DND-41 (cell line): Measurements from ENCODE around the gene THEM4.
A peak's percentile ranks its signal among the peaks of the same experiment; 100 is the strongest.

Source experiments
- ATAC-seq: fragments of 200-7000 bp; cut with Tn5 transposase; 3 replicates; pipeline ENCODE4 v1.9.1; 2021; ENCODE audit warnings: low read depth; ENCODE audit not compliant: insufficient read depth
- DNase-seq: peaks from one replicate; pipeline ENCODE4 v3.0.0-alpha.2; 2020
- H2AFZ ChIP-seq: 2 replicates; pipeline ENCODE4 v1.6.0; 2012; ENCODE audit warnings: low read depth, low read length
- H3K27ac ChIP-seq: 2 replicates; pipeline ENCODE4 v1.5.1; 2012; ENCODE audit warnings: low read length, inconsistent platforms
- H3K27me3 ChIP-seq: fragments of 200-600 bp; sonication (generic); 2 replicates; pipeline ENCODE4 v1.6.0; 2012; ENCODE audit warnings: low read length, mild to moderate bottlenecking, inconsistent platforms; ENCODE audit not compliant: insufficient read depth, poor library complexity
- H3K36me3 ChIP-seq: 2 replicates; pipeline ENCODE4 v1.5.1; 2012; ENCODE audit warnings: low read length, inconsistent platforms; ENCODE audit not compliant: insufficient read depth
- H3K4me1 ChIP-seq: 2 replicates; pipeline ENCODE4 v1.5.1; 2012; ENCODE audit warnings: mild to moderate bottlenecking, low read length; ENCODE audit not compliant: insufficient read depth
- H3K4me2 ChIP-seq: 2 replicates; pipeline ENCODE4 v1.6.0; 2012; ENCODE audit warnings: mild to moderate bottlenecking, moderate library complexity, low read length, inconsistent platforms; ENCODE audit not compliant: insufficient read depth
- H3K4me3 ChIP-seq, 2 experiments: fragments of 200-600 bp in 1 of 2; shearing (Covaris generic) in 1 of 2; 2 replicates each; pipeline ENCODE4 v1.5.1; 2012 to 2016; ENCODE audit warnings: inconsistent platforms in 2 of 2, low read length in 2 of 2, mild to moderate bottlenecking in 2 of 2, low read depth in 1 of 2, moderate library complexity in 1 of 2
- H3K79me2 ChIP-seq: 2 replicates; pipeline ENCODE4 v1.6.0; 2012; ENCODE audit warnings: low read length, inconsistent platforms; ENCODE audit not compliant: insufficient read depth
- H3K9ac ChIP-seq: 2 replicates; pipeline ENCODE4 v1.6.0; 2012; ENCODE audit warnings: low read depth, mild to moderate bottlenecking, inconsistent platforms, low read length, moderate library complexity
- H3K9me3 ChIP-seq: 2 replicates; pipeline ENCODE4 v1.5.1; 2012; ENCODE audit warnings: low read length, moderate library complexity, mild to moderate bottlenecking, inconsistent platforms; ENCODE audit not compliant: insufficient read depth, severe bottlenecking
- H4K20me1 ChIP-seq: 2 replicates; pipeline ENCODE4 v1.6.0; 2012; ENCODE audit warnings: low read length; ENCODE audit not compliant: insufficient read depth
- EZH2 ChIP-seq: IDR thresholded peaks from 3 replicates; pipeline ENCODE4 v1.6.1; 2012; ENCODE audit warnings: borderline replicate concordance, low read depth, mild to moderate bottlenecking, moderate library complexity, low read length, inconsistent platforms; ENCODE audit not compliant: severe bottlenecking
- TF ChIP-seq, protein P1 (sequence below): IDR thresholded peaks from 2 replicates; pipeline ENCODE4 v1.5.1; 2012; ENCODE audit warnings: borderline replicate concordance, low read length, moderate library complexity, mild to moderate bottlenecking; ENCODE audit not compliant: poor library complexity, severe bottlenecking; ENCODE audit errors: extremely low read depth

THEM4 gene

GRCh38 chr1:151854658-151855057 lies 54.7 kb downstream of the THEM4 start:
- no peaks in the 10 kb centered on the region for H3K4me1 ChIP-seq
- no peak overlapping the region for H2AFZ ChIP-seq
- no peaks in the 10 kb centered on the region for H3K9me3 ChIP-seq
- H3K4me3 ChIP-seq: no peak overlapping the region
- no peaks in the 10 kb centered on the region for H4K20me1 ChIP-seq
- ATAC-seq (no peak), DNase-seq (no peak)
- H3K27me3 ChIP-seq: no peaks in the 10 kb centered on the region
- no peak for TF ChIP-seq EZH2
- TF ChIP-seq, protein P1, sequence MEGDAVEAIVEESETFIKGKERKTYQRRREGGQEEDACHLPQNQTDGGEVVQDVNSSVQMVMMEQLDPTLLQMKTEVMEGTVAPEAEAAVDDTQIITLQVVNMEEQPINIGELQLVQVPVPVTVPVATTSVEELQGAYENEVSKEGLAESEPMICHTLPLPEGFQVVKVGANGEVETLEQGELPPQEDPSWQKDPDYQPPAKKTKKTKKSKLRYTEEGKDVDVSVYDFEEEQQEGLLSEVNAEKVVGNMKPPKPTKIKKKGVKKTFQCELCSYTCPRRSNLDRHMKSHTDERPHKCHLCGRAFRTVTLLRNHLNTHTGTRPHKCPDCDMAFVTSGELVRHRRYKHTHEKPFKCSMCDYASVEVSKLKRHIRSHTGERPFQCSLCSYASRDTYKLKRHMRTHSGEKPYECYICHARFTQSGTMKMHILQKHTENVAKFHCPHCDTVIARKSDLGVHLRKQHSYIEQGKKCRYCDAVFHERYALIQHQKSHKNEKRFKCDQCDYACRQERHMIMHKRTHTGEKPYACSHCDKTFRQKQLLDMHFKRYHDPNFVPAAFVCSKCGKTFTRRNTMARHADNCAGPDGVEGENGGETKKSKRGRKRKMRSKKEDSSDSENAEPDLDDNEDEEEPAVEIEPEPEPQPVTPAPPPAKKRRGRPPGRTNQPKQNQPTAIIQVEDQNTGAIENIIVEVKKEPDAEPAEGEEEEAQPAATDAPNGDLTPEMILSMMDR: no peak
- H3K4me2 ChIP-seq: no peak overlapping the region
- no peaks in the 10 kb centered on the region for H3K79me2 ChIP-seq
- H3K27ac ChIP-seq: no peak overlapping the region
- no peak overlapping the region for H3K9ac ChIP-seq
- H3K36me3 ChIP-seq: no peaks in the 10 kb centered on the region

DNA sequence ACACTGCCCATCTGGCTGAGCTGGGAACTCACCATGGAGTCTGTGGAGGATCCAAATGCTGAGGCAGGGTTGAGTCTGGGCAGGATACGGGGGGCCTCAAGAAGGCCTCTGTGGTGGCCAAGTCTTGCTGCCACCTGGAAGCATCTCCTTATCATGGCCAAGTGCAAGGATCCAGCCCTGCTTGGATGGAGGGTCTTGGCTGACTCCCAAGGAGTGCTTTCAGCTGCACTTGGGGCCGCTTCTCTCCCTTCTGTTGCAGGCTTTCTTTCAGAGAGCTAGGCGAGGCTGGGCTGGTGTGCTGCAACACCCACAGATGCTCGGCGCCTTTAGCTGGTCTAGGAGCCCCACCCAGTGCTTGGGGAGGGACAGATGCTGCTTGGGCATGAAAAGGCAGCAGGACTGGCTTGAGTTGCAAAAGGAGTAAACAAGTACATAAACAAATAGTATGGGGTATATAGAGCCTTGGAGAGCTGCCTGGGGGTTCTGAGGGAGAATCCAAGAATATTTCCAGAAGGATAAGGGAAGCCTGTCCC lies 55.8 kb downstream of the THEM4 start, which contains the start of gene THEM5:
THEM5 (minus strand) TSS at position 302 of the 533 bp plus-strand sequence; CDS start at position 155, 147 bp downstream.
- H3K9ac ChIP-seq: no peak within 1 kb of the TSS
- no peak for ATAC-seq
- no peaks in the 10 kb centered on the region for H4K20me1 ChIP-seq
- TF ChIP-seq EZH2: no peak
- TF ChIP-seq, protein P1: peak; percentile 23
- no peak within 1 kb of the TSS for H3K4me2 ChIP-seq
- no peak within 1 kb of the TSS for H3K27ac ChIP-seq
- H3K4me3 ChIP-seq: no peak within 1 kb of the TSS
- no peaks in the 10 kb centered on the region for H3K27me3 ChIP-seq
- no peaks in the 10 kb centered on the region for H3K36me3 ChIP-seq
- no peaks in the 10 kb centered on the region for H3K79me2 ChIP-seq
- peak; percentile 22 for DNase-seq
- no peaks in the 10 kb centered on the region for H3K9me3 ChIP-seq
- H3K4me1 ChIP-seq: no peaks in the 10 kb centered on the region
- H2AFZ ChIP-seq: no peak within 1 kb of the TSS

DNA sequence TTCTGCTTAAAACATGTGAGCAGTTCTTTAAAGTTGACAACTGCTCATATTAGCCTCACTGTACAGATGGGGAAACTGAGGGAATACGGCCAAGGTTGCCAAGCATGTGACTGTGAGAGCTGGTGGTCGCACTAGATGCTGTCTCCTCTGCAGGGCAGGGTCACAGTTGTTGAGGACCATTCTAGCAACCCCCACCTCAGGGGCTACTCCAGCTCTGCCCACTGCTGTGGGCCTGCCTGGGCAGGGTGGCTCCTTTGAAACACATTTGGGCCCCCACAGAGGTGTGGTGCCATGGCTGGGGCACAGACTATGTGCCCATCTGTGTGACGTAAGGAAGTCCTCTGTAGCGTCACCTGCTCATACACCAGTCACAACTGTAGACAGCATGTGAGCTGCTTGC lies 56.6 kb downstream of the THEM4 start:
- H2AFZ ChIP-seq: no peak overlapping the region
- no peak overlapping the region for H3K9ac ChIP-seq
- H3K79me2 ChIP-seq: no peaks in the 10 kb centered on the region
- ATAC-seq: no peak
- no peak overlapping the region for H3K4me3 ChIP-seq
- no peak overlapping the region for H3K4me2 ChIP-seq
- no peaks in the 10 kb centered on the region for H3K36me3 ChIP-seq
- no peak for DNase-seq
- no peak overlapping the region for H3K27ac ChIP-seq
- TF ChIP-seq EZH2: no peak
- TF ChIP-seq, protein P1: no peak
- no peaks in the 10 kb centered on the region for H4K20me1 ChIP-seq
- no peaks in the 10 kb centered on the region for H3K27me3 ChIP-seq
- H3K9me3 ChIP-seq: no peaks in the 10 kb centered on the region
- H3K4me1 ChIP-seq: no peaks in the 10 kb centered on the region

- H3K4me2 ChIP-seq: no peak overlapping the region
- H3K4me1 ChIP-seq: no peaks in the 10 kb centered on the region
- H4K20me1 ChIP-seq: no peaks in the 10 kb centered on the region
- no peaks in the 10 kb centered on the region for H3K27me3 ChIP-seq
- H3K36me3 ChIP-seq: no peaks in the 10 kb centered on the region
- H3K27ac ChIP-seq: no peak overlapping the region
- H3K79me2 ChIP-seq: no peaks in the 10 kb centered on the region
- no peaks in the 10 kb centered on the region for H3K9me3 ChIP-seq
- DNase-seq (no peak), ATAC-seq (no peak)
- no peak overlapping the region for H3K9ac ChIP-seq
- no peak overlapping the region for H2AFZ ChIP-seq
- no peak overlapping the region for H3K4me3 ChIP-seq
- TF ChIP-seq, protein P1: no peak
- no peak for TF ChIP-seq EZH2
Observed at GRCh38 chr1:151851886-151852285, 57.4 kb downstream of the THEM4 start.
